A549 (cell line): ENCODE results near the gene OPCML. TPM values are rescaled to one million over a fixed set of nuclear protein-coding genes. Genes with fewer than 3 reads are reported as not detected.

Source experiments
- ATAC-seq, 2 experiments: fragments of 200-7000 bp in 1 of 2; fragments of >200 bp in 1 of 2; cut with Nextera tagmentation in 1 of 2; cut with Tn5 transposase in 1 of 2; 3 replicates each; pipeline versions ENCODE4 v1.8.0 to v1.9.1; 2018 to 2020; ENCODE audit warnings: mild to moderate bottlenecking in 1 of 2, moderate library complexity in 1 of 2
- CTCF ChIA-PET: fragments of 300-600 bp; sonication (Branson Sonifier 250); formaldehyde crosslinking; extraction: SDS; loops from one replicate; lab custom pipeline; 2021; ENCODE audit warnings: antibody characterized with exemption, inconsistent platforms; lab: Yijun Ruan, JAX
- POLR2A ChIA-PET: fragments of 350-600 bp; formaldehyde crosslinking; extraction: SDS; loops from one replicate; lab custom pipeline; 2021; ENCODE audit warnings: antibody characterized with exemption, inconsistent platforms; lab: Yijun Ruan, JAX
- DNase-seq, 2 experiments: peaks; one replicate each; pipeline versions ENCODE4 v3.0.0 to v3.0.0-alpha.2; 2011 to 2016; ENCODE audit warnings: low read depth in 1 of 2, low spot score in 1 of 2
- FAIRE-seq: peaks from 2 replicates; lab custom pipeline; 2011; peaks lifted over from hg19 to GRCh38; lab: Jason Lieb, UNC
- H3K27ac ChIP-seq, 2 experiments: fragments of >200 bp; sonication (Bioruptor Twin); formaldehyde crosslinking; 3 replicates each; pipeline ENCODE4 v1.5.1; 2016 to 2017
- H3K4me1 ChIP-seq: fragments of >200 bp; sonication (Bioruptor Twin); formaldehyde crosslinking; 3 replicates; pipeline ENCODE4 v1.6.1; 2016
- H3K4me2 ChIP-seq: fragments of >200 bp; sonication (Bioruptor Twin); formaldehyde crosslinking; 3 replicates; pipeline ENCODE4 v1.6.1; 2016
- H3K4me3 ChIP-seq: fragments of >200 bp; sonication (Bioruptor Twin); formaldehyde crosslinking; 3 replicates; pipeline ENCODE4 v1.5.1; 2016
- H3K9me3 ChIP-seq: fragments of >200 bp; sonication (Bioruptor Twin); formaldehyde crosslinking; 3 replicates; pipeline ENCODE4 v1.6.1; 2016
- CBX8 ChIP-seq: fragments of 200-600 bp; sonication (generic); IDR thresholded peaks from 2 replicates; pipeline ENCODE4 v1.6.1; 2016
- CEBPB ChIP-seq, 2 experiments: fragments of >200 bp in 1 of 2; sonication (Bioruptor Twin) in 1 of 2; formaldehyde crosslinking in 1 of 2; IDR thresholded peaks; 2 replicates each; pipeline ENCODE4 v1.6.1; 2012 to 2016
- CHD4 ChIP-seq: fragments of 200-600 bp; sonication (generic); IDR thresholded peaks from 2 replicates; pipeline ENCODE4 v1.6.1; 2016; ENCODE audit warnings: antibody characterized with exemption, mild to moderate bottlenecking, borderline replicate concordance
- ESRRA ChIP-seq: fragments of 150-350 bp; IDR thresholded peaks from 2 replicates; pipeline ENCODE4 v1.6.1; 2014; ENCODE audit warnings: mild to moderate bottlenecking, low read length, borderline replicate concordance
- FOSB ChIP-seq: fragments of 250-450 bp; sonication (Bioruptor Pico); IDR thresholded peaks from 2 replicates; pipeline ENCODE4 v1.5.0; 2020; ENCODE audit warnings: mild to moderate bottlenecking, moderate library complexity
- GATA3 ChIP-seq: IDR thresholded peaks from 2 replicates; pipeline ENCODE4 v1.6.1; 2012; ENCODE audit warnings: borderline replicate concordance
- HEYL ChIP-seq: fragments of 250-450 bp; sonication (Bioruptor Pico); IDR thresholded peaks from 2 replicates; pipeline ENCODE4 v1.8.0; 2021; ENCODE audit warnings: mild to moderate bottlenecking, moderate library complexity
- HOXA7 ChIP-seq: fragments of 250-450 bp; sonication (Bioruptor Pico); IDR thresholded peaks from 2 replicates; pipeline ENCODE4 v1.5.0; 2020; ENCODE audit warnings: mild to moderate bottlenecking, moderate library complexity
- HOXB5 ChIP-seq: fragments of 250-450 bp; sonication (Bioruptor Pico); IDR thresholded peaks from 2 replicates; pipeline ENCODE4 v1.5.0; 2020; ENCODE audit warnings: mild to moderate bottlenecking, moderate library complexity
- KDM5A ChIP-seq: fragments of 200-600 bp; sonication (generic); IDR thresholded peaks from 2 replicates; pipeline ENCODE4 v1.6.1; 2016; ENCODE audit warnings: antibody characterized with exemption, mild to moderate bottlenecking
- MAFK ChIP-seq: fragments of 450-650 bp; IDR thresholded peaks from 2 replicates; pipeline ENCODE4 v1.6.1; 2014; ENCODE audit not compliant: partially characterized antibody
- MAX ChIP-seq: IDR thresholded peaks from 2 replicates; pipeline ENCODE4 v1.6.1; 2012
- MAZ ChIP-seq: fragments of 150-350 bp; IDR thresholded peaks from 2 replicates; pipeline ENCODE4 v1.6.1; 2014; ENCODE audit warnings: antibody characterized with exemption, low read depth, low read length, borderline replicate concordance
- NFE2L2 ChIP-seq: fragments of 150-350 bp; conservative IDR thresholded peaks from 2 replicates; pipeline ENCODE4 v1.6.1; 2014; ENCODE audit warnings: low read length
- NPAS2 ChIP-seq: fragments of 250-450 bp; sonication (Bioruptor Pico); IDR thresholded peaks from 2 replicates; pipeline ENCODE4 v1.8.0; 2022; ENCODE audit warnings: mild to moderate bottlenecking, moderate library complexity, borderline replicate concordance
- PHF8 ChIP-seq: fragments of 200-600 bp; sonication (generic); IDR thresholded peaks from 2 replicates; pipeline ENCODE4 v1.6.1; 2016; ENCODE audit warnings: low read depth, mild to moderate bottlenecking, antibody characterized with exemption, moderate library complexity, borderline replicate concordance
- POLR2A ChIP-seq: IDR thresholded peaks from 2 replicates; pipeline ENCODE4 v1.6.1; 2012; ENCODE audit warnings: mild to moderate bottlenecking, low read length
- POLR2AphosphoS2 ChIP-seq: conservative IDR thresholded peaks from 2 replicates; pipeline ENCODE4 v1.6.1; 2012; ENCODE audit warnings: low read length, improper control_type of control experiment, inconsistent platforms
- RARB ChIP-seq: fragments of 250-450 bp; sonication (Bioruptor Pico); IDR thresholded peaks from 2 replicates; pipeline ENCODE4 v1.8.0; 2021; ENCODE audit warnings: mild to moderate bottlenecking, moderate library complexity
- RNF2 ChIP-seq: fragments of 200-600 bp; sonication (generic); IDR thresholded peaks from 2 replicates; pipeline ENCODE4 v1.6.1; 2016; ENCODE audit warnings: low read depth, mild to moderate bottlenecking, antibody characterized with exemption, moderate library complexity, borderline replicate concordance
- SREBF2 ChIP-seq: fragments of 450-650 bp; IDR thresholded peaks from 2 replicates; pipeline ENCODE4 v1.6.1; 2014; ENCODE audit warnings: mild to moderate bottlenecking, moderate library complexity
- TP53 ChIP-seq: fragments of 250-450 bp; sonication (Bioruptor Pico); IDR thresholded peaks from 2 replicates; pipeline ENCODE4 v1.5.0; 2021; ENCODE audit warnings: mild to moderate bottlenecking, moderate library complexity
- USF2 ChIP-seq: fragments of 450-650 bp; IDR thresholded peaks from 2 replicates; pipeline ENCODE4 v1.6.1; 2014; ENCODE audit warnings: antibody characterized with exemption
- ZFP36 ChIP-seq: fragments of 450-650 bp; IDR thresholded peaks from 2 replicates; pipeline ENCODE4 v1.6.1; 2014; ENCODE audit warnings: borderline replicate concordance; ENCODE audit not compliant: partially characterized antibody
- ZNF302 ChIP-seq: fragments of 250-450 bp; sonication (Bioruptor Pico); IDR thresholded peaks from 2 replicates; pipeline ENCODE4 v1.9.0; 2021; ENCODE audit warnings: inconsistent platforms, mild to moderate bottlenecking, moderate library complexity
- WGBS: methylation state at CpG from one replicate; pipeline ENCODE4 v1.1.6; 2017; ENCODE audit errors: missing lambda C conversion rate; 5-methylcytosine and 5-hydroxymethylcytosine counted together
- polyA minus RNA-seq: library from RNA; depleted of rRNA, polyadenylated mRNA; stranded (reverse); fragments of >200 nt; gene quantifications from 2 replicates; pipeline ENCODE4 v1.2.3, GENCODE V29; 2011; rRNA and poly(A)+ RNA removed
- polyA plus RNA-seq, 4 experiments: library from polyadenylated mRNA; depleted of rRNA in 3 of 4; stranded (reverse); fragments of >200 nt; fragmentation: RNase III in 1 of 4; extraction: RNeasy Plus Mini Kit Qiagen cat#74134 plus additional on column Dnase treatment in 1 of 4; gene quantifications; 2 replicates in 3 of 4; 3 replicates in 1 of 4; pipeline ENCODE4 v1.2.3, GENCODE V29; 2011 to 2017
- TF ChIP-seq, protein P1 (sequence below): IDR thresholded peaks from 2 replicates; pipeline ENCODE4 v1.6.1; 2012
- TF ChIP-seq, protein P2 (sequence below): fragments of >200 bp; sonication (Bioruptor Twin); formaldehyde crosslinking; IDR thresholded peaks from 3 replicates; pipeline ENCODE4 v1.6.1; 2016
- TF ChIP-seq, protein P3 (sequence below): fragments of >200 bp; sonication (Bioruptor Twin); formaldehyde crosslinking; IDR thresholded peaks from 2 replicates; pipeline ENCODE4 v1.6.1; 2016

OPCML gene
- not detected in 2 replicates for polyA plus RNA-seq (2011; rRNA removed)
- not detected in 2 replicates for polyA plus RNA-seq (2012; cell fraction: cytosol; rRNA removed)
- polyA plus RNA-seq (2012; cell fraction: nucleus; rRNA removed): not detected in 2 replicates
- polyA plus RNA-seq (2017; fragmentation: RNase III; extraction: RNeasy Plus Mini Kit Qiagen cat#74134 plus additional on column Dnase treatment): not detected in 3 replicates
- not detected in 2 replicates for polyA minus RNA-seq

DNA sequence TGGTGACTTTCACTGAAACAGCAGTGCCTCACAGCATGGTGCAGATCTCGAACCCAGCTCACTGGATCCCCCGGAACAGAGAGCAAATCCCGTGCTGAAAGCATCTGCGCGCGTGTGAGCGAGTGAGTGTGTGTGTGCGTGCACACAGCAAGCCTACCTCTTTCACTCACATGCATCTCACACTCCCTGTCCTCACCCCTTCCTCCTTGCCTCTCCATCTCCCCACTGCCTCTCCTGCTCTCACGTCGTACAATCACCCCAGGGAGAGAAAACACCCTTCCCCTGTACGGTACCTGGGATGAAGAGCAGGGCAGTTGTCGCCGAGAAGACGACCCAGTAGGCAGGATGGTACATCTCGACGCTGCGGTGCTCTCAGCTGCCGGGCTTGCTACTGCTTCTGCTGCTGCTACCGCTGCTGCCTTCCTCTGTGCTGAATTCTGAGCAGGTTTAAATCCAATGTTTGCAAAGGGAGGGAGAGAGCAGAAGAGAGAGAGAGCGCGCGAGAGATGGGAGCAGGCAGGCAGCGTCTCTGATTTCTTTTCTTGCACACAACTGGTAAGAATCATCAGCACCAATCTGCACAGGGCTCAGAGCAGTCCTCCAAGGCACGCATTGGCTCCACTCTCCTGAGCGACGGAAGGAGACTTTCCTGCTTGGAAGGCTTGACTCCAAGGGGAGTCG is at the start of gene OPCML:
OPCML (minus strand) TSS at position 531 of the 681 bp plus-strand sequence.
- TF ChIP-seq TP53 (CRISPR knock-in tag): no peak
- no peak for TF ChIP-seq ZNF302 (CRISPR knock-in tag)
- no peak for TF ChIP-seq CHD4
- no peak for TF ChIP-seq MAFK
- no peak for TF ChIP-seq ZFP36
- TF ChIP-seq, protein P1, sequence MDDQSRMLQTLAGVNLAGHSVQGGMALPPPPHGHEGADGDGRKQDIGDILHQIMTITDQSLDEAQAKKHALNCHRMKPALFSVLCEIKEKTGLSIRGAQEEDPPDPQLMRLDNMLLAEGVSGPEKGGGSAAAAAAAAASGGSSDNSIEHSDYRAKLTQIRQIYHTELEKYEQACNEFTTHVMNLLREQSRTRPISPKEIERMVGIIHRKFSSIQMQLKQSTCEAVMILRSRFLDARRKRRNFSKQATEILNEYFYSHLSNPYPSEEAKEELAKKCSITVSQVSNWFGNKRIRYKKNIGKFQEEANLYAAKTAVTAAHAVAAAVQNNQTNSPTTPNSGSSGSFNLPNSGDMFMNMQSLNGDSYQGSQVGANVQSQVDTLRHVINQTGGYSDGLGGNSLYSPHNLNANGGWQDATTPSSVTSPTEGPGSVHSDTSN: no peak
- no peak for TF ChIP-seq GATA3
- TF ChIP-seq HOXA7 (CRISPR knock-in tag): no peak
- no peak for TF ChIP-seq SREBF2
- no peak for TF ChIP-seq RARB (CRISPR knock-in tag)
- no peak for TF ChIP-seq KDM5A
- TF ChIP-seq, all 56 proteins: peak for 0
- H3K27ac ChIP-seq: no peak within 1 kb of the TSS
- ChIA-PET CTCF (interaction anchor here (1.3 kb wide), 1 partner anchor 9 kb away, joined by 3 read pairs; no protein-coding TSS in a partner anchor), POLR2A (no interaction called here)
- no peaks in the 10 kb centered on the region for H3K4me1 ChIP-seq
- no peak for FAIRE-seq
- H3K4me3 ChIP-seq: no peak within 1 kb of the TSS
- no peak for ATAC-seq
- H3K4me2 ChIP-seq: no peak within 1 kb of the TSS
- DNase-seq: no peak
- no peaks in the 10 kb centered on the region for H3K9me3 ChIP-seq
- WGBS: 44% methylated on average over 19 of the region's 27 CpGs

DNA sequence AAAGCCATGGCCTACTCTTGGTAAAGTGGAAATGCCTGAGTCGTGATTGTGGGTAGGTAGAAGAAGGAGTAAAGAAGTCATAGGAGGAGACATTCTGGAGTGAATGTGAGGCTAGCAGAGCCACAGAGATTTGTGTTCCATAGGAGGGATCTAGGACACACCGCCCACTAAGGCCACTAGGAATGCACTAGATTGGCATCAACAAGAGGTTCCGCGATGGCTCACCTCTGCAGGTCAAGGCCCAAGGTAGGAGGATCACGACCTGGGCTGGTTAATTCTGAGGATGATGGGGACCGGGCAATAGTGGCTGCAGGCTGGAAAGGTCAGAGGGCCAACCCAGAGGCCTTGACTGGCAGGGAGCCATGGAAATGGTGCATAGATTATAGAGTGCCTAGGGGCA is 48.8 kb upstream of the OPCML start:
- CTCF ChIA-PET: no interaction called here

DNA sequence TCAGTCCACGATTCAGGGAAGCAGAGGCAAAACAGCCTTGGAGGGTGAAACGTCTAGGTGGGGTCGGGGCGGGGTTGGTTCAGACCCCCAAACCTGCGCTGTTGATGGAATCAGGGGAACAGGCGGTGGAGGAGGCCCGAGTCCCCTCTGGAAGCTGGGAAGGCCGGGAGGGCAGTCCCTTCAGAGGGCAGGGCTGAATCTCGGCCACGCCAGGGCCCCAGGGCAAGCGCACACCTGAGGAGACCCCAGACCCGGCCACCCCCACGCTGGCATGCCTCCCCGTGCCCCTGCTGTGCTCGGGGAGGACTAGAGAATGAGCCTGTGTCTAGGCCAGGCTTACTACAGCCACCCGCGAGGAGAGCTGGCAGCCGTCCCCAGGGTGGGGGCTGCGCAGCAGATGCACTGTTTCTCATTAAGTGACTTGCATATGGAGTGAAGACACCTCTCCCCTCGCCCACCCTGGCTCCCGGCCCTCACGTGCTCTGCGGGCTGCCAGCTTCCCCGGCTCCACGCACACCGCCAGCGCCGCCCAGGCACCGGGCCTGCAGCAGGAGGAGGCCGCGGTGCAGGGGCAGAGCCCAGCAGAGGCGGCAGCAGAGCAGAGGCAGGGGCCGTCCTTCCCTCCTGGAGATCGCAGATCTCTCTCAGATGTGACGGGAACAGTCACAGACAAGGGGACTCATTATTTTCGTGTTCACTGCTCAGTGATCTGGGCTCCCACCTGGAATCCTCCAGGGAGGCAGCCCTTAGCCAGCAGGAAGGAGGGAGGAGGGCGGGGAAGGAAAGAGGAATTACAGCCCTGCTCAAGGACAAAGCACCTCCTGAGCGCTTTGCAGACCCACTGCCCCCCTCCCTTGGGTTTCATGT is 47.1 kb upstream of the OPCML start:
- DNase-seq (no peak), FAIRE-seq (no peak), ATAC-seq (no peak)
- no peaks in the 10 kb centered on the region for H3K4me1 ChIP-seq
- no peak overlapping the region for H3K4me2 ChIP-seq
- H3K27ac ChIP-seq: no peak overlapping the region
- H3K9me3 ChIP-seq: no peaks in the 10 kb centered on the region
- TF ChIP-seq HOXB5 (CRISPR knock-in tag) (no peak), MAX (no peak), NPAS2 (CRISPR knock-in tag) (no peak), SREBF2 (no peak), ZNF302 (CRISPR knock-in tag) (no peak), POLR2A (no peak), CBX8 (no peak), FOSB (no peak), ESRRA (no peak), GATA3 (no peak), NFE2L2 (no peak), RARB (CRISPR knock-in tag) (no peak)
- TF ChIP-seq, protein P2, sequence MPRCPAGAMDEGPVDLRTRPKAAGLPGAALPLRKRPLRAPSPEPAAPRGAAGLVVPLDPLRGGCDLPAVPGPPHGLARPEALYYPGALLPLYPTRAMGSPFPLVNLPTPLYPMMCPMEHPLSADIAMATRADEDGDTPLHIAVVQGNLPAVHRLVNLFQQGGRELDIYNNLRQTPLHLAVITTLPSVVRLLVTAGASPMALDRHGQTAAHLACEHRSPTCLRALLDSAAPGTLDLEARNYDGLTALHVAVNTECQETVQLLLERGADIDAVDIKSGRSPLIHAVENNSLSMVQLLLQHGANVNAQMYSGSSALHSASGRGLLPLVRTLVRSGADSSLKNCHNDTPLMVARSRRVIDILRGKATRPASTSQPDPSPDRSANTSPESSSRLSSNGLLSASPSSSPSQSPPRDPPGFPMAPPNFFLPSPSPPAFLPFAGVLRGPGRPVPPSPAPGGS: no peak
- TF ChIP-seq, protein P3, sequence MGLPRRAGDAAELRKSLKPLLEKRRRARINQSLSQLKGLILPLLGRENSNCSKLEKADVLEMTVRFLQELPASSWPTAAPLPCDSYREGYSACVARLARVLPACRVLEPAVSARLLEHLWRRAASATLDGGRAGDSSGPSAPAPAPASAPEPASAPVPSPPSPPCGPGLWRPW: no peak
- ChIA-PET POLR2A (no interaction called here), CTCF (no interaction called here)
- WGBS: 11% methylated on average over 14 of the region's 38 CpGs
- H3K4me3 ChIP-seq: no peak overlapping the region

More for the DNA sequence above, 48.8 kb upstream of the OPCML start:
- no peak overlapping the region for H3K4me2 ChIP-seq
- 31% methylated on average over 6 of the region's 6 CpGs for WGBS
- no peak for TF ChIP-seq USF2
- TF ChIP-seq CEBPB (IDR thresholded peaks at IDR 0.05): no peak
- no peak for TF ChIP-seq PHF8
- no peak for TF ChIP-seq RNF2
- no peak for TF ChIP-seq FOSB
- TF ChIP-seq ESRRA: no peak
- no peak for TF ChIP-seq HEYL
- no peak for TF ChIP-seq POLR2AphosphoS2
- TF ChIP-seq MAZ: no peak
- no peaks in the 10 kb centered on the region for H3K4me1 ChIP-seq
- DNase-seq (no peak), FAIRE-seq (no peak), ATAC-seq (no peak)
- POLR2A ChIA-PET: no interaction called here
- H3K27ac ChIP-seq: no peak overlapping the region
- no peaks in the 10 kb centered on the region for H3K9me3 ChIP-seq
- no peak overlapping the region for H3K4me3 ChIP-seq
